DOHH2 (cell line): ENCODE results near the gene CHST13.
"Not testable (repeated sequence)": the region's sequence is repeated elsewhere in the genome, so short reads cannot be mapped to it uniquely, and the experiment has no call there.

Source experiments
- H3F3A ChIP-seq: fragments of 200-600 bp; sonication (generic), shearing (Covaris generic); 2 replicates; pipeline ENCODE4 v1.6.0; 2016; ENCODE audit warnings: antibody characterized with exemption, mild to moderate bottlenecking; ENCODE audit not compliant: control insufficient read depth, insufficient read depth
- H3K27ac ChIP-seq: fragments of 200-600 bp; sonication (generic); 2 replicates; pipeline ENCODE4 v1.5.1; 2014; ENCODE audit warnings: low read depth, mild to moderate bottlenecking, low read length, moderate library complexity
- H3K27me3 ChIP-seq: fragments of 200-600 bp; sonication (generic); 2 replicates; pipeline ENCODE4 v1.6.1; 2014; ENCODE audit warnings: mild to moderate bottlenecking, low read length, mixed read lengths; ENCODE audit not compliant: control insufficient read depth
- H3K36me3 ChIP-seq: fragments of 200-600 bp; sonication (generic); 2 replicates; pipeline ENCODE4 v1.6.1; 2014; ENCODE audit warnings: mild to moderate bottlenecking, low read length, moderate library complexity, mixed read lengths; ENCODE audit not compliant: control insufficient read depth
- H3K4me1 ChIP-seq: fragments of 200-600 bp; sonication (generic); 2 replicates; pipeline ENCODE4 v1.6.1; 2014; ENCODE audit warnings: mild to moderate bottlenecking, low read length, mixed read lengths; ENCODE audit not compliant: control insufficient read depth
- H3K4me2 ChIP-seq: fragments of 200-600 bp; sonication (generic); 2 replicates; pipeline ENCODE4 v1.6.0; 2014; ENCODE audit warnings: mild to moderate bottlenecking, low read length, moderate library complexity
- H3K4me3 ChIP-seq: fragments of 200-600 bp; sonication (generic); 2 replicates; pipeline ENCODE4 v1.5.1; 2014; ENCODE audit warnings: mild to moderate bottlenecking, low read length, mixed read lengths
- H3K79me2 ChIP-seq: fragments of 200-600 bp; sonication (generic); 2 replicates; pipeline ENCODE4 v1.6.1; 2014; ENCODE audit warnings: mild to moderate bottlenecking, low read length, mixed read lengths; ENCODE audit not compliant: control insufficient read depth
- H3K9me2 ChIP-seq: fragments of 200-600 bp; sonication (generic); replicated peaks from 2 replicates; pipeline ENCODE4 v1.6.1; 2014; ENCODE audit warnings: mild to moderate bottlenecking, low read length, mixed read lengths; ENCODE audit not compliant: control insufficient read depth
- H3K9me3 ChIP-seq: fragments of 200-600 bp; sonication (generic); 2 replicates; pipeline ENCODE4 v1.6.1; 2014; ENCODE audit warnings: antibody characterized with exemption, low read length, mixed read lengths; ENCODE audit not compliant: control insufficient read depth, insufficient read depth
- H4K20me1 ChIP-seq: fragments of 200-600 bp; sonication (generic); 2 replicates; pipeline ENCODE4 v1.6.0; 2014; ENCODE audit warnings: low read depth, mild to moderate bottlenecking, antibody characterized with exemption, low read length, moderate library complexity; ENCODE audit not compliant: control insufficient read depth, insufficient read depth
- CTCF ChIP-seq: fragments of 200-600 bp; sonication (generic); IDR thresholded peaks from one replicate; pipeline ENCODE4 v1.5.1; 2014; ENCODE audit warnings: antibody characterized with exemption, mild to moderate bottlenecking, low read depth, low read length; ENCODE audit not compliant: poor library complexity, severe bottlenecking
- EZH2phosphoT487 ChIP-seq: fragments of 200-600 bp; sonication (generic); IDR thresholded peaks from 2 replicates; pipeline ENCODE4 v1.6.1; 2017; ENCODE audit warnings: borderline replicate concordance, mild to moderate bottlenecking, antibody characterized with exemption, low read length, moderate library complexity, mixed read lengths

The CHST13 gene

GRCh38 chr3:126580746-126581145 lies 56.8 kb downstream of the CHST13 start:
- no peak overlapping the region for H3K4me3 ChIP-seq
- H3K4me2 ChIP-seq: no peak overlapping the region
- peaks cover 5% of the 10 kb centered on the region for H3K27me3 ChIP-seq
- H3K9me3 ChIP-seq: no peaks in the 10 kb centered on the region
- H3K4me1 ChIP-seq: no peaks in the 10 kb centered on the region
- H3F3A ChIP-seq: no peaks in the 10 kb centered on the region
- no peaks in the 10 kb centered on the region for H3K9me2 ChIP-seq
- H3K79me2 ChIP-seq: no peaks in the 10 kb centered on the region
- TF ChIP-seq EZH2phosphoT487 (no peak), CTCF (no peak)
- no peaks in the 10 kb centered on the region for H4K20me1 ChIP-seq
- no peaks in the 10 kb centered on the region for H3K36me3 ChIP-seq
- no peak overlapping the region for H3K27ac ChIP-seq

GRCh38 chr3:126581569-126581968 lies 57.6 kb downstream of the CHST13 start:
- Histone ChIP-seq H3K4me1 (no peaks in the 10 kb centered on the region), H3K79me2 (no peaks in the 10 kb centered on the region), H3K9me3 (no peaks in the 10 kb centered on the region), H4K20me1 (no peaks in the 10 kb centered on the region), H3F3A (no peaks in the 10 kb centered on the region), H3K4me2 (no peak overlapping the region), H3K9me2 (no peaks in the 10 kb centered on the region), H3K27me3 (peaks cover 5% of the 10 kb centered on the region), H3K27ac (no peak overlapping the region), H3K36me3 (no peaks in the 10 kb centered on the region), H3K4me3 (no peak overlapping the region)
- TF ChIP-seq CTCF (no peak), EZH2phosphoT487 (no peak)

- no peak for TF ChIP-seq EZH2phosphoT487
- TF ChIP-seq CTCF: no peak
- Histone ChIP-seq H3K27me3 (peaks cover 5% of the 10 kb centered on the region), H3K9me2 (no peaks in the 10 kb centered on the region), H4K20me1 (no peaks in the 10 kb centered on the region), H3F3A (no peaks in the 10 kb centered on the region), H3K4me2 (no peak overlapping the region), H3K4me1 (no peaks in the 10 kb centered on the region), H3K4me3 (no peak overlapping the region), H3K79me2 (no peaks in the 10 kb centered on the region), H3K9me3 (no peaks in the 10 kb centered on the region), H3K36me3 (no peaks in the 10 kb centered on the region), H3K27ac (no peak overlapping the region)
These were observed 58.4 kb downstream of the CHST13 start for GRCh38 chr3:126582311-126582710.

GRCh38 chr3:126591515-126591914 lies 67.6 kb downstream of the CHST13 start:
- H3K9me3 ChIP-seq, H3K4me2 ChIP-seq, H4K20me1 ChIP-seq, H3K4me1 ChIP-seq, H3K4me3 ChIP-seq, H3K27ac ChIP-seq, H3K9me2 ChIP-seq, H3K79me2 ChIP-seq, H3F3A ChIP-seq, H3K27me3 ChIP-seq, H3K36me3 ChIP-seq: not testable (repeated sequence)
